GM18909 (cell line): ENCODE data around the gene UBIAD1.
"Not testable (repeated sequence)": the region's sequence is repeated elsewhere in the genome, so short reads cannot be mapped to it uniquely, and the experiment has no call there.

Experiments used
- ATAC-seq: cut with Tn5 transposase; IDR thresholded peaks from one replicate; pipeline ENCODE4 v1.9.1; 2021; ENCODE audit warnings: mild to moderate bottlenecking; ENCODE audit not compliant: unreplicated experiment, poor library complexity

Gene UBIAD1

DNA sequence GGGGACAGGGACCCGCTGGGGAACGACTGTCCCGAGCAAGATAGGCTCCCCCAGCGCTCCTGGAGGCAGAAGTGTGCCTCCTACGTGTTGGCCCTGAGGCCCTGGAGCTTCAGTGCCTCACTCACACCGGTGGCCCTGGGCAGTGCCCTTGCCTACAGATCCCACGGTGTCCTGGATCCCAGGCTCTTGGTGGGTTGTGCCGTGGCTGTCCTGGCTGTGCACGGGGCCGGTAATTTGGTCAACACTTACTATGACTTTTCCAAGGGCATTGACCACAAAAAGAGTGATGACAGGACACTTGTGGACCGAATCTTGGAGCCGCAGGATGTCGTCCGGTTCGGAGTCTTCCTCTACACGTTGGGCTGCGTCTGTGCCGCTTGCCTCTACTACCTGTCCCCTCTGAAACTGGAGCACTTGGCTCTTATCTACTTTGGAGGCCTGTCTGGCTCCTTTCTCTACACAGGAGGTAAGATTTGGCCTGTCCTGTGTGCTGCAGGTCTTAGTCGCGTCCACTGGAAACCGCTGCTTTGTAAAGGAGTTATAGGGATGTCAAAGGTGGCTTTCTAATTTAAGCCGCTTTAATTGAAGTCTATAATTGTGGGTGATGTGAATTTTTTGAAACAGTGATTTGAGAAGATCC lies 717 bp downstream of the UBIAD1 start:
- ATAC-seq = peak; percentile 37

DNA sequence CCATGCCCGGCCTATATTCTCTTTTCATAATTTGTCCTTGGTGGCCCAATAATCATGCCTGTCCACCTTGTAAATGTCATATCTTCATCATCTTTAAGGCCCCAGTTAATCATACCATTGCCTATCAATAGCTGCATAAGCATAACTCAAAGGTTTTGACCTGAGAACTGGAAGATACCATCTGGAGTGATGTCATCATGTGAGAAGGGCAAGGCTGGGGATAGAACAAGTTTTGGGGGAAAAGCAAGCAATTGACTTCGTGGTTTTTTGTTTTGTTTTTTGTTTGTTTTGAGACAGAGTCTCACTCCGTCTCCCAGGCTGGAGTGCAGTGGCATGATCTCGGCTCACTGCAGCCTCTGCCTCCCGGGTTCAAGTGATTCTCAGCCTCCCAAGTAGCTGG lies 6.2 kb downstream of the UBIAD1 start:
- ATAC-seq = no peak

DNA sequence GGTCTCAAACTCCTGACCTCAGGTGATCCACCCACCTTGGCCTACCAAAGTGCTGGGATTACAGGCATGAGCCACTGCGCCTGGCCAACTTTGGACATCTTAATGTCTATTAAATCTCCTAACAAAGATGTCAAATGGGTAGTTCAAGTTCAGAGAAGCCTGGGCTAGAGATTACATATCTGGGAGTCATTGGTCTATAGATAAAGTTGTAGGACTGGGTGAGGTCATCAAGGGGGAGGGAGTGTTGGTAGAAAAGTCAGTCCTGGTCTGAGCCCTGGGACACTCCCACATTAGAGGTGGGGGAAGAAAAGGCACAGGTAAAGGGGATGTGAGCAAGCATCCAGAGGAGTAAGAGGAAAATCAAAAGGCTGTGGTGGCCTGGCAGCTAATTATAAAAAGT lies 6.6 kb downstream of the UBIAD1 start:
- no peak for ATAC-seq

DNA sequence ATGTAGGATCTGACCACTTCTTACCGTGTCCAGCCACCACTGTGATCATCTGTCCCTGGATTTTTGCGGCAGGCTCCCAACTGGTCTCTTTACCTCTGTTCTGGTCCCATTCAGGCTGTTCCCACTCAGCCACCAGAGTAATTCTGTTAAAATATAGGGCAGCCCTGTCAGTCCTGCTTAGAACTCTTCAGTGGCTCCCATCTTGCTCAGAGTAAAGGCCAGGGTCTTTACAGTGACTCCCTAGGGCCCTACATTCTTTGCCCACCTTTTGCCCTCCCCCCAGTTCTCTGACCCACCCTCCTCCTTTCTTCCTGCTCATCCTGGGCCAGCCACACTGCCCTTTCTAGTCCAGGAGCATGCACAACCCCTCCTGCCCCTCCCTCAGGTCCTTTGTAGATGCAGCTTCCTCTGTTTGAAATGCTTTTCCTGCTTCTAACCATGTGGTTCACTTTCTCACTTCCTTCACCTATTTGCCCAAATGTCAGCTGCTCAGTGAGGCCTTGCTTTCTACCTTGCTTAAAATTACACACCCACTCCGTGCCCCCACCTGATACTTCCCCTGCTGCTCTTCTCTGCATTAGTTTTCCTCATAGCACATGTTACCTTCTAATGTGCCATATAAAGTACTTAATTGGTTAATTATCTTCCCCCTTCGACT lies 7.8 kb downstream of the UBIAD1 start:
- peak; percentile 56 for ATAC-seq

DNA sequence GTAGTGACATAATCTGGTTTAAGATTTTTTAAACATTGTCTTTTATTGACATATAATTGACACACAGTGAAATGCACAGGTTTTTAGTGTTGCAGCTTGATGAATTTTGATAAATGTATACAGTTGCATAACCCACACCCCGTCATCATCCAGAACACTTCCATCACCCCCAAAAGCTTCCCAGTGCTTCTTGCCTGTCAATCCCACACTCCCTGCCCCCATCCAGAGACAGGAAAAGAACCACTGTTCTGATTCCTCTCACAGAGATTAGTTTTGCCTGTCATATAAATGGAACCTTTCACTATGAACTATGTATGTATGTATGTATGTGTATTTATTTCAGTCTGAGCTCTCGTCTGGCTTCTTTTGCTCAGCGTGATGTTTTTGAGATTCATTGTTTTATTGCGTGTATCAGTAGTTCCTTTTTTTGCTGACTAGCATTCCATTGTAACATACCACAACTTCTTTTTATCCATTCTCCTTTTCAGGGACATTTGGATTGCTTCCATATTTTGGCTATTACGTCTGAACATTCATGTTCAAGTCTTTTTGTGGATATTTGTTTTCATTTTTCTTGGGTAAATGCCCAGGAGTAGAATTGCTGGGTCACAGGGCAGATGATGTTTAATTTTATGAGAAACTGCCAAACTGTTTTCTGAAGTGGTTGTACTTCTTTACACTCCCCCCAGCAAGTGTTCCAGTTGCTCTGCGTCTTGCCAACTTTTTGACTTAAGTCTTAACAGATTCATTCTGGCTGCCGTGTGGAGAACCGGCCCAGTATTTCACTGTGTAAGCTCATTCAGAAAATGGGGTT lies 8.7 kb downstream of the UBIAD1 start:
- ATAC-seq = no peak

DNA sequence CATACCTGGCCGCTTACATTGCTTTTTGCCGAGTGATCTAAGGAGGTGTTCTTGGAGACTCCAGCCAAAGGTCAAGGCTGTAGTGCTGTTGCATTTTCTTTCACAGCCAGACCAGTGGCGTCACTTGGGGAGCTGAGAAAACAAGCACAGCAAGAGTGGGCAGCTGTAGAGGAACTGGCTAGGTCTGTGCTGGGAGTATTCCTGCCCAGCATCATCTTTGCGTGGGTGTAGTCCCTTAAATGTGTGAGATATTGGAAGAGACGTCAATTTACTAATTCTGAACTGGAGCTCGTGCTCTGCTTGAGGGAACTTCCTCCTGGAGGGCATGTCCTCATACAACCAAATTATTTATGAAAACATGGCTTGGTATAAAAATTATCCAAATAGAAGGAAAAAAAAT lies 10.2 kb downstream of the UBIAD1 start:
- ATAC-seq = no peak

DNA sequence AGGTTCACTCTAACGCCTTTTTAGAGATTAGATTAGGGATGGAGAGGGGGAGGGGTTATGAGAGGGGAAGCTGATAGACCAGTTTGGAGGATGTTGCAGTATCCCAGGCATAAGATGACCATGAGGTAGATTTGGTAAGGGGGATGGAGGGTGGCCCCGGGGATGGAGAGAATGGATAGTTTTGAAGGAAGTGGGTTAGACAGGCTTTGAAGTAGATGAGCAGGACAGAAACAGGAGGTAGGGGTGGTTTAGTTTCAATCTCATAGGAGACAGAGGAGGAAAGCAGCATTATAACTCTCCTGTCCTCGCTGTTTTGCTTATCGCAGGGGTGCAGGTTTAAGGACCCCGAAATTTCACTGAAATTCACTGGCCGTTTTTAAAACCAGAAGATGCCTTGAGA lies 11.8 kb downstream of the UBIAD1 start:
- no peak for ATAC-seq

DNA sequence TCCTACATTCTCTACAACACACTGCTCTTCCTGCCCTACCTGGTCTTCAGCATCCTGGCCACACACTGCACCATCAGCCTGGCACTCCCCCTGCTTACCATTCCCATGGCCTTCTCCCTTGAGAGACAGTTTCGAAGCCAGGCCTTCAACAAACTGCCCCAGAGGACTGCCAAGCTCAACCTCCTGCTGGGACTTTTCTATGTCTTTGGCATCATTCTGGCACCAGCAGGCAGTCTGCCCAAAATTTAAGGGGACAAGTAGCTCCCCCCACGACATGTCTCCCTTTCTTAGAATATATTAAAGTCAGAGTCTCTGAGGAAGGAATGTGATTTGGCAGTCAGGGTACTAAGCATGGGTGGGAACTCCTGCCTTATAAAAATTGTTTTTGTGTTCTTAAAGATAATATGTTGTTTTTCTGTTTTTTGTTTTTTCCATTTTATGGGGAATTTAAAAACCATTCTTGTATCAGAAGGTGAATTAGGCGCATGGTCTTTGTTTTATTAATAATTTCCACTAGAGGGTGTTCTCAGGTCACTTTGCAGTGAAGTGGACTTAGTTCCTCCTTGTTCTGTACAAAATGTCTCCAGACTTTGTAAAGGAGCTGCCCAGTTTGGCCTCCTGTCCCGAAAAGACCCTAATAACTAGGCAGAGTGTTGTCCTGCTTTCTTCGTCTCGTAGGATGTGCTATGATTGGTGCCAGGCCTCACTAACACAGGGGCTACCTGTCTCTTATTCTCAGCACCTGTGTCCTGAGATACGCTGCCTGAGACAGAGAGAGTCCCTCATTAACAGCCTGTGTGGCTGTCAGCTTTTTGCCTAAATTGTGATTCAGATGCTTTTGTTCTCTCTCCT lies 13.1 kb downstream of the UBIAD1 start:
- ATAC-seq = no peak

DNA sequence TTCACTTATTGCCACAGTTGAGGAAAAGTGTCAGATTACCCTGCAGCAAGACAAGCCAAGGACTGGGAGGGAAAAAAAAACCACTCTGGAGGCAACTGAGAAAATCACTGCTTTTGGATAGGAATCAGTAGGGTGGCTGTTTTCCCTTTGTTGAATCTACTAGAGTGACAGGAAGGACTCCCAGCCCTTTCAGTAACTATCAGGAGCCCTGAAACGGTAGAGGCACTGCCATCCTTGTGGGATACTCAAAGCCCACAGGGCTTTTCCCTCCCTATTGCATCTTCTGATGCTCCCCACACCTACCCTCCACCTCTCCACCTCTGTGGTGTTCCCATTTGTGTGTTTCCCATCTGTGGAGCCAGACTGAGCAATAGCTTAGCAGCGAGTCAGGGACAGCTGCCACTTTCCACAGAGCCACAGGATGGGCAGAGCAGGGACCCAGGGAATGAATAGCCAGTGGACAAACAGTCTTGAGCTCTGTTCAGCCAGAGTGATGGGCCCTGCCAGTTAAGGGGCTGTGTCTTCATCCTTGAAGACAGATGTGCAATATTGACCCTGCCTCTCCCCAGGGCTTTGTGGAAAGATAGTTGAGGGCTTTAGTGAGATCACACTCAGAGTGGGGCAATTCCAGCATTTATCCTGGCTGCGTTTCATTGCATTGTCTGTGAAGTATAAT lies 13.9 kb downstream of the UBIAD1 start:
- ATAC-seq = no peak

DNA sequence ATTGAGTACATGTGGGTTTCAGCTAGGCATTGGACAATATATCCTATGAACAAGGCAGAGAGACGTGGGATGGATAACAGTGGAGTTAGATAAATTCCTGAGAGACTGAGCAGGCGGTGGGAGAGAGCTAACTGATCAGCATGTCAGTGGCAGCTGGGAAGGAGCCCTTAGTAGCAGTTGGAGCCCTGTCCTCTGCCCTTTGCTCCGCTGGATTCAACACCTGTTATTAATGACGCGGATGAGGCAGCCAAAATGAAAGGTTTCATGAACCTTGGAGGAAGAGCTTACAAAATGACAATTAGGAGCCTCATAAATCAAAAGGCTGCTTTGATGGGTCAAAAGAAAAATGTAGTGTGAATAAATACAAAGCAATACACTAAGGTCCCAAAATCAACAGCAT lies 16.1 kb downstream of the UBIAD1 start:
- no peak for ATAC-seq

DNA sequence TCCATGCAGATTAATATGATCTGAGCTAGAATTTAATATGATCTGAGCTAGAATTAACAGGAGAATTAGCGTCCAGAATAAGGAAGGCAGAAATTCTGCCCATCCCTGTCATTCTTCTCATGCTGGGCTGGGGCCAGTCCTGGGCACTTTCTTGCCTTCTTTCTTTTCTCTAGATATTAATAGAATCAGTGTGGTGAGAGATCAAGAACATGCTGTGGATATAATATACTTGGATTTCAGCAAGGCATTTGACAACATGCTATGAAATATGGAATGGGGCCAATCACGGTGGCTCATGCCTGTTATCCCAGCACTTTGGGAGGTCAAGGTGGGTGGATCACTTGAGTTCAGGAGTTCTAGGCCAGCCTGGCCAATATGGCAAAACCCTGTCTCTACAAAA lies 18.1 kb downstream of the UBIAD1 start:
- no peak for ATAC-seq

DNA sequence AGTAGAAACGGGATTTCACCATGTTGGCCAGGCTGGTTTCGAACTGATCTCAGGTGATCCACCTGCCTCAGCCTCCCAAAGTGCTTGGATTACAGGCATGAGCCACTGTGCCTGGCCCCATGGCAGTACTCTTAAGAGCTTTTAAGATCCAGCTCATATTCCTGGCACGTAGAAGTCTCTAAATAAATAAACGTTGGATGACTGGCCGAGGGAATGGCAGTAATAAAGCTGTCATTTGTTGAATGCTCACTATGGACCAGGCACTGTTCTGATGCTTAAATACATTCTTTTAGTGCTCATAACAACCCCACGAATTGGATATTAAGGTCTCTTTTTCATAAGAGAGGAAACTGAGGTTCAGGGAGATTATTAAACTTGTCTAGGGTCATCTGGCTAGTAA lies 20.9 kb downstream of the UBIAD1 start:
- no peak for ATAC-seq

DNA sequence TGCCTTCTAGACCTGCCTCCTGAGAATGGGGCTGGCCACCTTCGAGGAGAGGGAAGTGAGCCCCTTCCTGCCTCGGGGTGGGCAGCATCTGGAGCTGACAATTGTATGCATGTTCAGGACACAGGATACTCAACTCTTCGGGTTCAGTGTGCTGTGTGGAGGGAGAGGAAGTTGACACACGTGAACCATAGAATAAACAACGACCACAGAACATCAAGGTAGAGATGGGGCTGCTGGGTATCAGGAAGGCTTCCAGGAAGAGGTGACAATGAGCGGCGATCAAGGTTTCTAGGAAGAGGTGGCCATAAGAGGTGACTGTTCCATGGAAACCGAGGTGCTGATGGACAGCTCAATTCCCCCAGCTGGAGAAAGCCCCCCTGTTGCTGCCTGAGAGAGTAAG lies 22.0 kb downstream of the UBIAD1 start:
- no peak for ATAC-seq

DNA sequence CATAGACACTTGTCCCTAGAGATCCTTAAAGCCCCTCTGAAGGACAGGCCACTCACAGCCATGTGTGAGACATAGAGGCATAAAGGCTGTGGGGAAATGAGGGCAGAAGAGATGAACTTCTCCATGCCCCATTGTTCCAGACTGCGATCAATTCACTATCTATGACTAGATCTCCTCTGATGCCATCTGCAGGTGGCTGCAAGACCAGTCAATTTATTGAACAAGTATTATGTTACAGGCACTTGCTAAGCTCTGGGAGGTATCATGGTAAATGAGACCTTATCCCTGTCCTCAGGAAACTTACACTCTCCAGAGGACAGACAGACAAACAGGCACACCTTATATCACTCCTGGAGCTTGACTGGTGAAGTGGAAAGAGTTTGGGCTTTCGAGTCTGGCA lies 22.9 kb downstream of the UBIAD1 start:
- no peak for ATAC-seq

DNA sequence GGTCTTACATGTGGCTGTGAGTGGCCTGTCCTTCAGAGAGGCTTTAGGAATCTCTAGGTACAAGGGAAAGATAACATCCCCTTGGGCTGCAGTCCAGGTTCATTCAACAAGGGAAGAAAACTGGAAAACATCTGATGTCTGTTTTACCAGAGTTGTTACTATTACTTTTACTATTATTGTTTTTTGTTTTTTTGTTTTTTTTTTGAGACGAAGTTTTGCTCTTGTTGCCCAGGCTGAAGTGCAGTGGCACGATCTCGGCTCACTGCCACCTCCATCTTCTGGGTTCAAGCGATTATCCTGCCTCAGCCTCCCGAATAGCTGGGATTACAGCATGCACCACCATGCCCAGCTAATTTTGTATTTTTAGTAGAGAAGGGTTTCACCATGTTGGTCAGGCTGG lies 24.8 kb downstream of the UBIAD1 start:
- not testable (repeated sequence) for ATAC-seq

DNA sequence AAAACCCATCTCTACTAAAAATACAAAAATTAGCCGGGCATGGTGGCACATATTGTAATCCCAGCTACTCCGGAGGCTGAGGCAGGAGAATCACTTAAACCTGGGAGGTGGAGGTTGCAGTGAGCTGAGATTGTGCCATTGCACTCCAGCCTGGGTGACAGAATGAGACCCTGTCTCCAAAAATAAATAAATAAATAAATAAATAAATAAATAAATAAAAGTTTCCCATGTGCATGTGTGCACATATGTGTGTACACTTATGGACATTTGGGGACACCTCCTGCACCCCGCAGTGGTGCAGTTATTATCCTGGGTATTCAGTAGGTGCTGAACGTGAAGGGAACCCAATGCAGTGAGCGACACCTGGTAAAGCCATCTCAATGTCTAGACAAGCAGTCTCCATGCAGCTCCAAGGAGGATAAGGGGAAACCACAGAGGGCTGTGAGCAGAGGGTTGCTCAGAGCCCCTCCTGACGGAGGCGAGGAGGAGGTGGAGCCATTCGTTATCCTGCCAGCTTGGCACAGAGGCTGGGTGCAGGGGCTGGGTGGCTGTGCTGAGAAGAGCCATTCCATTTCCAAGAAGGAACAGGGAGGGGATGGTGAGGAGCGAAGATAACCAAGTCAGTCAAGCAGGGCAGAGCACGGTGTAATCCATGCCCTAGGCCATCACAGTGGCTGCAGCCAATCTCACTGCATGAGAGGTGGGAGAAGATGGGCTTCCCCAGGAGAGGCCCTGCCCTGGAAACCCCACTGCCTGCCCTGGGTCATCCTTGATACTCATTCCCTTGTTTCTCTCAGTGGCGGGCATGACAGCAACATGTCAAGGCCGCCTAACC lies 25.6 kb downstream of the UBIAD1 start:
- ATAC-seq = no peak

DNA sequence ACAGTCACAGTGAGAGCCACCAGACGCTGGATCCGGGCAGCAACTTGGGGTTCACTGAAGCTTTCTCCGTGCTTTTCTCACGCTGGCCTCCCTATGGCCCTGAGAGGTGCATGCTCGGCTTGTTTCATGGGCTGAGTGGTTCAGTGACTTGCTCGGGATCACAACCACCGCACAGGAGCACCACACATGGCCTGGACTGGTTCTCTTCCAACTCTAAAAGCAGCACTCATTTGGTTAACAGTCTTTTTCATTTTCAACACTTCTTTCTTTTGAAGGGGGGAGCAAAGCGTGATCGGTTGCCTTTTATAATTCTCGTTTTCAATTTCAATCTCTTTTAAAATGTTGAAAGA lies 26.2 kb downstream of the UBIAD1 start:
- ATAC-seq = no peak

DNA sequence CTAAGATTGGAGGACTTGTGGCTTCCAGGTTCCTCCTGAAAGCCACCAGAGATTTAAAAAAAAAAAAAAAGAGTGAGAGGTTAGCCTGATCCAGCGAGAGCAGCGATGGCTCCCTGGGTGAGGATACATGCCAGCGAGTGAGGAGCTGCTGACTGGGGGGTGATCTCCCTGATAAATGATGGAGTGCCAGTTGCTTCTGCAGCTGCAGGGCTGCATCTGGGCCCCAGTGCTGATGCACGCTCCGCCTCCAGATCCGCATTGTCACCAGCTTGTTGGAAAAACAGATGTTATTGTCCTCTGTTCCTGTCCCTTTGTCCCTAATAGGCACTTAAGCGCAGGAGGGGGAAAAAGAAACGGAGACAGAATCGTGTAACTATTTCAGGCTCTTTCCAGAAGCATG lies 28.6 kb downstream of the UBIAD1 start:
- no peak for ATAC-seq

DNA sequence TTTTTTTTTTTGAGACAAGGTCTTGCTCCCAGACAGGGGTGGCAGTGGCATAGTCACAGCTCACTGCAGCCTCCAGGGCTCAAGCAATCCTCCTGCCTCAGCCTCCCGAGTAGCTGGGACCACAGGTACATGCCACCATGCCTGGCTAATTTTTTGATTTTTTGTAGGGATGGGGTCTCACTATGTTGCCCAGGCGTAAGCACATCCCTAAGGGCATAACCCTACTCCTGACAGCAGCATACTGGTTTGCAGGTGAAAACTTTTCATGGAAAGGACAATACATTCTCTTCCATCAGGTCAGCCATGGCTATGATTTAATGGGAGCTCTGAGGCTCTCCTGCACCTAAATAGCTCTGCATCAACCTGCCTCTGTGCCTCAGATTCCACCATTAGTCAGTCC lies 29.4 kb downstream of the UBIAD1 start:
- ATAC-seq = no peak
